Heart left ventricle (tissue), 16 donors: ENCODE results near the gene PROSER3. TPM values are rescaled to one million over a fixed set of nuclear protein-coding genes. Genes with fewer than 3 reads are reported as not detected.

Source experiments
- ATAC-seq, 4 donors: fragments of 200-7000 bp; cut with Tn5 transposase; one replicate each; pipeline ENCODE4 v1.9.1; 2020 to 2022; ENCODE audit warnings: moderate library complexity in 4 of 4, mild to moderate bottlenecking in 3 of 4, moderate number of reproducible peaks in 1 of 4
- DNase-seq, 5 donors: peaks; one replicate each; pipeline ENCODE4 v3.0.0-alpha.2; 2020
- H3K27ac ChIP-seq, 12 donors: fragments of 200-600 bp; sonication (generic) in 4 of 12; one replicate each; pipeline versions ENCODE4 v1.5.0 to v1.8.0; 2016 to 2022; ENCODE audit warnings: mild to moderate bottlenecking in 2 of 12
- H3K27me3 ChIP-seq, 9 donors: fragments of 200-600 bp; sonication (generic) in 2 of 9; one replicate each; pipeline versions ENCODE4 v1.5.1 to v1.8.0; 2016 to 2022; ENCODE audit warnings: mild to moderate bottlenecking in 3 of 9
- H3K36me3 ChIP-seq, 9 donors: fragments of 200-600 bp; sonication (generic) in 2 of 9; one replicate each; pipeline versions ENCODE4 v1.5.0 to v1.8.0; 2018 to 2022; ENCODE audit warnings: mild to moderate bottlenecking in 2 of 9
- H3K4me1 ChIP-seq, 12 donors: fragments of 200-600 bp; sonication (generic) in 4 of 12; one replicate each; pipeline versions ENCODE4 v1.5.0 to v1.8.0; 2016 to 2022; ENCODE audit warnings: mild to moderate bottlenecking in 3 of 12
- H3K4me3 ChIP-seq, 12 donors: fragments of 200-600 bp; sonication (generic) in 4 of 12; one replicate each; pipeline versions ENCODE4 v1.5.0 to v1.8.0; 2017 to 2022; ENCODE audit warnings: mild to moderate bottlenecking in 9 of 12, moderate library complexity in 4 of 12
- H3K9me3 ChIP-seq, 12 donors: fragments of 200-600 bp; sonication (generic) in 4 of 12; one replicate each; pipeline versions ENCODE4 v1.5.0 to v1.8.0; 2016 to 2022; ENCODE audit warnings: mild to moderate bottlenecking in 1 of 12
- CTCF ChIP-seq, 12 donors: fragments of 200-600 bp; sonication (generic) in 4 of 12; IDR thresholded peaks; one replicate each; pipeline versions ENCODE4 v1.5.0 to v1.8.0; 2018 to 2022; ENCODE audit warnings: antibody characterized with exemption in 12 of 12, mild to moderate bottlenecking in 5 of 12
- POLR2A ChIP-seq, 2 donors: fragments of 450-650 bp; IDR thresholded peaks; one replicate each; pipeline ENCODE4 v1.6.1; 2017; ENCODE audit warnings: antibody characterized with exemption in 2 of 2, mild to moderate bottlenecking in 2 of 2, moderate library complexity in 2 of 2
- WGBS, 4 donors: extraction: QIAGEN DNeasy Blood & Tissue Kit in 2 of 4; methylation state at CpG; one replicate each; pipeline versions ENCODE4 v1.1.5 to v1.1.7; 2013 to 2018; 5-methylcytosine and 5-hydroxymethylcytosine counted together
- intact Hi-C, 10 donors: fragments of 100-400 bp; cut with DNase I; formaldehyde crosslinking; loops; one replicate each; pipeline versions ENCODE4 v1.11.1 to v1.14.2; 2022
- polyA plus RNA-seq, 2 donors: library from polyadenylated mRNA; stranded (reverse); fragments of 200-250 nt; gene quantifications; one replicate each; pipeline ENCODE4 v1.2.3, GENCODE V29; 2013
- total RNA-seq, 9 donors: library from RNA; depleted of rRNA in 2 of 9; stranded (reverse); fragments of >200 nt in 2 of 9; fragmentation: NEBNext Ultra II Directional in 3 of 9; extraction: Animal tissue kit (Norgen Biotek cat#: 25700) in 3 of 9; gene quantifications; one replicate each; pipeline versions ENCODE4 v1.1.0 to v1.2.4, GENCODE V29; 2016 to 2023
- donor health status: ischemic (EF 13 %, LVEDD 7.1; RV severe dilation, severe dysfunction).
- donor health status: healthy with polysubstance abuse.
- donor health status: DM: no; HTN: yes; CAD: no.
- donor health status: DM: no; HTN: no; CAD: no.
- donor health status: ischemic (EF 25% LVEDD 6.9; RV normal size, moderate dysfunction).
- donor health status: ischemic (EF 25% LVEDD 5.7; RV mildly dilated, moderate dysfunction).
- donor health status: healthy.
- donor health status: DM: yes; HTN: yes; CAD: no.
- donor health status: ischemic (EF 35%, LVEDD 5.7; RV mildly dilated, moderate dysfunction).
- donor health status: nonischemic (EF 11% LVEDD 7.7; RV severe dilation, severe dysfunction).
- donor health status: DM: yes; HTN: yes; CAD: no.
- donor health status: PGD.
- donor health status: ischemic (EF 29% LVEDD 5.4; RV normal size, mild dysfunction).
- donor health status: nonischemic (EF 23%, LVEDD 6.1; RV moderate dilation, normal function).

Gene PROSER3
- total and polyA plus RNA-seq, 11 donors, result 1.9 to 19.7 (median 9.7) TPM

DNA sequence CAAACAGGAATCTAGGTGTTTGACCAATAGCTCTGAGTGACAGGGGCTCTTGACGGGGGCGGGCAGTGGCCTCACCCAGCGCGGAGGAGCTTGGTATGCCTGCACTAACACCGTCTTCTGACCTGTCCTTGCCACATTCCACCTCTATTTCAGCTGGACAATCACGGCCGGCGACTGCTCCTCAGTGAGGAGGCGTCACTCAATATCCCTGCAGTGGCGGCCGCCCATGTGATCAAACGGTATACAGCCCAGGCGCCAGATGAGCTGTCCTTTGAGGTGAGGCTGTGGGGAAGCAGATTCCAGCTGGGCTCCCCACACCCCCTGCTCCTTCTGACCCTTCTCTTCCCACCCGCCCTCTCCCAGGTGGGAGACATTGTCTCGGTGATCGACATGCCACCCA is 22.1 kb downstream of the PROSER3 start:
- no peak overlapping the region for H3K27ac ChIP-seq
- no peaks in the 10 kb centered on the region for H3K9me3 ChIP-seq
- peaks cover 0 to 10% (median under 1%) of the 10 kb centered on the region in 12 donors for H3K4me1 ChIP-seq
- no peaks in the 10 kb centered on the region for H3K27me3 ChIP-seq
- no peak for ATAC-seq
- H3K36me3 ChIP-seq, result peaks cover 0 to 46% (median 12%) of the 10 kb centered on the region in 9 donors
- H3K4me3 ChIP-seq, result no peak overlapping the region
- intact Hi-C loops, result loop anchor here in 1 of 10 donors (10.0 kb wide), 1 partner anchor 95 kb away; no protein-coding TSS in a partner anchor
- TF ChIP-seq CTCF (IDR thresholded peaks at IDR 0.05) (no peak), POLR2A (IDR thresholded peaks at IDR 0.05) (no peak)
- no peak for DNase-seq
- WGBS, 4 donors, result 92 to 95% (median 93%) methylated on average over 14 to 16 of the region's 16 CpGs

- ATAC-seq (no peak), DNase-seq (no peak)
- Histone ChIP-seq H3K4me1 (peaks cover 0 to 9% (median 0%) of the 10 kb centered on the region in 12 donors), H3K36me3 (peaks cover 0 to 46% (median 12%) of the 10 kb centered on the region in 9 donors), H3K4me3 (no peak overlapping the region), H3K9me3 (no peaks in the 10 kb centered on the region), H3K27ac (no peak overlapping the region), H3K27me3 (no peaks in the 10 kb centered on the region)
- WGBS, 4 donors, result 93 to 98% (median 96%) methylated on average over 16 to 20 of the region's 20 CpGs
- intact Hi-C loops, result loop anchor here in 1 of 10 donors (10.0 kb wide), 1 partner anchor 94 kb away; no protein-coding TSS in a partner anchor
- TF ChIP-seq POLR2A (IDR thresholded peaks at IDR 0.05), result no peak
- no peak for TF ChIP-seq CTCF (IDR thresholded peaks at IDR 0.05)
These were observed 22.7 kb downstream of the PROSER3 start for GRCh38 chr19:35780717-35781116.

DNA sequence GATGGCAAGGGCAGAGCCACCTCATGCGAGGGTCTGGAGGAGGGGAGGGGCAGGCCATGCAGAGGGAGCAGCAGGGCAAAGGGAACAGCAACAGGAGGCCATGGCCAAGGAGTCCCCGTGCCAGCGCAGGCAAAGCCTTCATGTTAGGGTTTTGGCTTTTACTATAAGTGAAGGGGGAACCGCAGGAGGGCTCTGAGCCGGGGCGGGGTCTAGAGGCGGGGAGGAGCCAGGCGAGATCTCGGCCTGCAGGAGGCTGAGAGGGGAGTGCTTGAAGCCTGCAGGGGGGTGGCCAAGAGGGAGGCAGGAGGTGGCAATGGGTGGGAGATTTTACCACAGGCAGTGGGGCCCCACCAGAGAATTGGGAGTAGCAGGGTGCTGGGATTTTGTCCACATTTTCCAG is 23.7 kb downstream of the PROSER3 start:
- intact Hi-C loops, result loop anchor here in 1 of 10 donors (10.0 kb wide), 1 partner anchor 93 kb away; no protein-coding TSS in a partner anchor
- Histone ChIP-seq H3K27ac (no peak overlapping the region), H3K4me3 (no peak overlapping the region), H3K27me3 (no peaks in the 10 kb centered on the region), H3K4me1 (no peaks in the 10 kb centered on the region), H3K9me3 (no peaks in the 10 kb centered on the region), H3K36me3 (peaks cover 0 to 46% (median 12%) of the 10 kb centered on the region in 9 donors)
- no peak for TF ChIP-seq CTCF (IDR thresholded peaks at IDR 0.05)
- no peak for TF ChIP-seq POLR2A (IDR thresholded peaks at IDR 0.05)
- ATAC-seq (no peak), DNase-seq (no peak)
- 81 to 86% (median 83%) methylated on average over 9 of the region's 9 CpGs for WGBS, 4 donors

- Histone ChIP-seq H3K4me1 (no peaks in the 10 kb centered on the region), H3K27ac (no peak overlapping the region), H3K27me3 (no peaks in the 10 kb centered on the region), H3K9me3 (no peaks in the 10 kb centered on the region), H3K4me3 (no peak overlapping the region), H3K36me3 (peaks cover 0 to 46% (median 12%) of the 10 kb centered on the region in 9 donors)
- TF ChIP-seq POLR2A (IDR thresholded peaks at IDR 0.05) (no peak), CTCF (IDR thresholded peaks at IDR 0.05) (no peak)
- no peak for ATAC-seq
- 91 to 98% (median 97%) methylated on average over 12 of the region's 12 CpGs for WGBS, 4 donors
- DNase-seq, result no peak
- intact Hi-C loops, result loop anchor here in 1 of 10 donors (10.0 kb wide), 1 partner anchor 92 kb away; no protein-coding TSS in a partner anchor
These were observed 24.6 kb downstream of the PROSER3 start for GRCh38 chr19:35782589-35782988.
